Panc1 (cell line): ENCODE results near the gene DKK3. TPM values are rescaled to one million over a fixed set of nuclear protein-coding genes. Genes with fewer than 3 reads are reported as not detected.

Experiments used
- ATAC-seq: fragments of 200-7000 bp; cut with Tn5 transposase; 2 replicates; pipeline ENCODE4 v1.9.1; 2020; ENCODE audit warnings: mild to moderate bottlenecking, moderate library complexity
- BruUV-seq: library from RNA; stranded (reverse); fragments of 400-500 nt; replicated peaks from 2 replicates; lab custom pipeline; 2021; lab: Mats Ljungman, UMichigan
- CTCF ChIA-PET: fragments of 300-600 bp; sonication (Branson Sonifier 250); formaldehyde crosslinking; loops from one replicate; lab custom pipeline; 2022; ENCODE audit warnings: antibody characterized with exemption; lab: Charles Lee
- POLR2A ChIA-PET: fragments of 300-600 bp; sonication (Branson Sonifier 250); formaldehyde crosslinking; loops from one replicate; lab custom pipeline; 2022; ENCODE audit warnings: antibody characterized with exemption; lab: Charles Lee
- DNase-seq: peaks from one replicate; pipeline ENCODE4 v3.0.0-alpha.2; 2010; ENCODE audit warnings: low read depth, low spot score
- H3K27ac ChIP-seq: 2 replicates; pipeline ENCODE4 v1.5.1; 2011; ENCODE audit warnings: mild to moderate bottlenecking, low read length, inconsistent platforms
- H3K27me3 ChIP-seq: fragments of 200-500 bp; sonication (Bioruptor generic); 2 replicates; pipeline ENCODE4 v1.6.0; 2014; ENCODE audit warnings: low read length, inconsistent platforms; ENCODE audit not compliant: control insufficient read depth, insufficient read depth
- H3K36me3 ChIP-seq: fragments of 200-500 bp; sonication (Bioruptor generic); 2 replicates; pipeline ENCODE4 v1.5.1; 2014; ENCODE audit warnings: inconsistent platforms, mild to moderate bottlenecking, low read length, moderate library complexity; ENCODE audit not compliant: control insufficient read depth, insufficient read depth
- H3K4me1 ChIP-seq: 2 replicates; pipeline ENCODE4 v1.5.1; 2011; ENCODE audit warnings: inconsistent platforms, mild to moderate bottlenecking, low read length, moderate library complexity; ENCODE audit not compliant: control insufficient read depth, insufficient read depth
- H3K4me3 ChIP-seq, 2 experiments: 2 replicates each; pipeline ENCODE4 v1.5.1; 2011 to 2012; ENCODE audit warnings: low read depth in 2 of 2, low read length in 2 of 2, mild to moderate bottlenecking in 2 of 2, inconsistent platforms in 1 of 2, moderate library complexity in 1 of 2
- H3K9me3 ChIP-seq: fragments of 200-500 bp; sonication (Bioruptor generic); 2 replicates; pipeline ENCODE4 v1.5.1; 2014; ENCODE audit warnings: low read depth, mild to moderate bottlenecking, inconsistent platforms, low read length, moderate library complexity; ENCODE audit not compliant: control insufficient read depth, insufficient read depth
- POLR2AphosphoS5 ChIP-seq: IDR thresholded peaks from 2 replicates; pipeline ENCODE4 v1.6.1; 2012; ENCODE audit warnings: mild to moderate bottlenecking, low read depth, low read length, moderate library complexity
- SIN3A ChIP-seq: IDR thresholded peaks from 2 replicates; pipeline ENCODE4 v1.6.1; 2012; ENCODE audit warnings: low read depth, mild to moderate bottlenecking, low read length, moderate library complexity, borderline replicate concordance; ENCODE audit not compliant: insufficient read depth
- TCF7L2 ChIP-seq: IDR thresholded peaks from 2 replicates; pipeline ENCODE4 v1.6.1; 2011; ENCODE audit warnings: mild to moderate bottlenecking, low read depth, low read length, inconsistent platforms
- in situ Hi-C: cut with HindIII; loops from 2 replicates; pipeline ENCODE4 v1.10.0; 2016; ENCODE audit warnings: low sequenced_read_pairs, low pct_unique_long_range_greater_than_20kb
- intact Hi-C: fragments of 100-400 bp; cut with micrococcal nuclease; formaldehyde crosslinking; loops from one replicate; pipeline ENCODE4 v1.10.0; 2022; ENCODE audit not compliant: unreplicated experiment
- total RNA-seq: library from RNA; stranded (reverse); gene quantifications from one replicate; pipeline ENCODE4 v1.2.1, GENCODE V29; 2021; ENCODE audit not compliant: unreplicated experiment
- TF ChIP-seq, protein P1 (sequence below): fragments of 450-650 bp; IDR thresholded peaks from 2 replicates; pipeline ENCODE4 v1.5.1; 2017; ENCODE audit warnings: mild to moderate bottlenecking
- TF ChIP-seq, protein P2 (sequence below), 2 experiments: IDR thresholded peaks; 2 replicates each; pipeline ENCODE4 v1.6.1; 2011 to 2012; ENCODE audit warnings: low read depth in 2 of 2, control low read depth in 1 of 2, low read length in 1 of 2, mild to moderate bottlenecking in 1 of 2, moderate library complexity in 1 of 2; ENCODE audit not compliant: insufficient read depth in 1 of 2

The DKK3 gene
- total RNA-seq, 1 experiment from 2014 or later, result 116 TPM

DNA sequence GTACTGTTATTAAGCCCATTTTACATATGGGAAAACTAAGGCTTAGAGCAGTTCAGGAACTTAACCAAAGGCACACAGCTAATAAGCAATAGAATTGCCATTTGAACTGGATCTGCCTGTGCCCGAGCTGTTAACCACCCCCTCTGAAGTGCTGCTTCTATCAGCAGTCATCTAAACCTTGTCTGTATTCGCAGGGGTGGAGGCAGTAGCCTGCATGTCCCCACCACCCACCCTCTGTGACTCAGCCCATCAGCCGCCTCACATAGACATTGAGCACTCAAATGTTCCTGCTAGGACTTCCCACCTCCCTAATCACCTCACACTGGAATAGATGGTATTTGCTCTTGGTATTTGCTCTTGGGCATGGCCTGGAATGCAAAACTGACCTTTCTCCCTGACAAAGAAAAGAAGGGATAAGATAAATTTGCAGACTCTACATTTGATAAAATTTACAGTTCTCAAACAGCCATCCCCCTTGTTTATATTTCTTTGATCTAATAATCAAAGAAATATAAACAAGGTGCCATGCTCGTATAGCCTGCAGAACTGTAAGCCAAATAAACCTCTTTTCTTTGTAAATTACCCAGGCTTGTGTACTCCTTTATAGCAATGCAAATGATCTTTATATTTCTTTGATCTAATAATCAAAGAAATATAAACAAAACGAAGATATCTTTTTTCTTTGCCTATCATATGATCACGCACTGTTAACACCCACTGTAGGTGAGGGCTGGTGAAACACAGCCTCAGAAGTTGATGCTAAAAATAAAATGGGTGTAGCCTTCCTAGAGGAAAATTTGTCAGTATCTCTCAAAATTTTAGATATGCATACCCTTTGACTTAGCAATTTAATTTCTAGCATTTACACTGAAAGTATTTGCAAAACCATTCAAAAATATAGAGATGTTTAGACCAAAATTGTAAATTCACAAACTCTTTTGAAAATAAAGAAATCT is 15.9 kb downstream of the DKK3 start:
- DNase-seq (no peak), ATAC-seq (peak; percentile 49; the same call in 1 of the 2 replicates)
- Histone ChIP-seq H3K27ac (peak overlapping the region; percentile 36), H3K4me3 (no peak overlapping the region), H3K27me3 (no peaks in the 10 kb centered on the region), H3K36me3 (no peaks in the 10 kb centered on the region), H3K9me3 (no peaks in the 10 kb centered on the region), H3K4me1 (peaks cover 29% of the 10 kb centered on the region)
- intact Hi-C loops, result no loop called here
- in situ Hi-C loops, result no loop called here
- CTCF ChIA-PET, result interaction anchor here (1.4 kb wide), 1 partner anchor 26 kb away, joined by 3 read pairs; no protein-coding TSS in a partner anchor
- BruUV-seq, result no TSS peak
- TF ChIP-seq SIN3A (no peak), POLR2AphosphoS5 (no peak), TCF7L2 (peak; percentile 63; the same call in 1 of the 2 replicates)
- TF ChIP-seq, protein P1, sequence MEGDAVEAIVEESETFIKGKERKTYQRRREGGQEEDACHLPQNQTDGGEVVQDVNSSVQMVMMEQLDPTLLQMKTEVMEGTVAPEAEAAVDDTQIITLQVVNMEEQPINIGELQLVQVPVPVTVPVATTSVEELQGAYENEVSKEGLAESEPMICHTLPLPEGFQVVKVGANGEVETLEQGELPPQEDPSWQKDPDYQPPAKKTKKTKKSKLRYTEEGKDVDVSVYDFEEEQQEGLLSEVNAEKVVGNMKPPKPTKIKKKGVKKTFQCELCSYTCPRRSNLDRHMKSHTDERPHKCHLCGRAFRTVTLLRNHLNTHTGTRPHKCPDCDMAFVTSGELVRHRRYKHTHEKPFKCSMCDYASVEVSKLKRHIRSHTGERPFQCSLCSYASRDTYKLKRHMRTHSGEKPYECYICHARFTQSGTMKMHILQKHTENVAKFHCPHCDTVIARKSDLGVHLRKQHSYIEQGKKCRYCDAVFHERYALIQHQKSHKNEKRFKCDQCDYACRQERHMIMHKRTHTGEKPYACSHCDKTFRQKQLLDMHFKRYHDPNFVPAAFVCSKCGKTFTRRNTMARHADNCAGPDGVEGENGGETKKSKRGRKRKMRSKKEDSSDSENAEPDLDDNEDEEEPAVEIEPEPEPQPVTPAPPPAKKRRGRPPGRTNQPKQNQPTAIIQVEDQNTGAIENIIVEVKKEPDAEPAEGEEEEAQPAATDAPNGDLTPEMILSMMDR, result no peak
- TF ChIP-seq, protein P2, sequence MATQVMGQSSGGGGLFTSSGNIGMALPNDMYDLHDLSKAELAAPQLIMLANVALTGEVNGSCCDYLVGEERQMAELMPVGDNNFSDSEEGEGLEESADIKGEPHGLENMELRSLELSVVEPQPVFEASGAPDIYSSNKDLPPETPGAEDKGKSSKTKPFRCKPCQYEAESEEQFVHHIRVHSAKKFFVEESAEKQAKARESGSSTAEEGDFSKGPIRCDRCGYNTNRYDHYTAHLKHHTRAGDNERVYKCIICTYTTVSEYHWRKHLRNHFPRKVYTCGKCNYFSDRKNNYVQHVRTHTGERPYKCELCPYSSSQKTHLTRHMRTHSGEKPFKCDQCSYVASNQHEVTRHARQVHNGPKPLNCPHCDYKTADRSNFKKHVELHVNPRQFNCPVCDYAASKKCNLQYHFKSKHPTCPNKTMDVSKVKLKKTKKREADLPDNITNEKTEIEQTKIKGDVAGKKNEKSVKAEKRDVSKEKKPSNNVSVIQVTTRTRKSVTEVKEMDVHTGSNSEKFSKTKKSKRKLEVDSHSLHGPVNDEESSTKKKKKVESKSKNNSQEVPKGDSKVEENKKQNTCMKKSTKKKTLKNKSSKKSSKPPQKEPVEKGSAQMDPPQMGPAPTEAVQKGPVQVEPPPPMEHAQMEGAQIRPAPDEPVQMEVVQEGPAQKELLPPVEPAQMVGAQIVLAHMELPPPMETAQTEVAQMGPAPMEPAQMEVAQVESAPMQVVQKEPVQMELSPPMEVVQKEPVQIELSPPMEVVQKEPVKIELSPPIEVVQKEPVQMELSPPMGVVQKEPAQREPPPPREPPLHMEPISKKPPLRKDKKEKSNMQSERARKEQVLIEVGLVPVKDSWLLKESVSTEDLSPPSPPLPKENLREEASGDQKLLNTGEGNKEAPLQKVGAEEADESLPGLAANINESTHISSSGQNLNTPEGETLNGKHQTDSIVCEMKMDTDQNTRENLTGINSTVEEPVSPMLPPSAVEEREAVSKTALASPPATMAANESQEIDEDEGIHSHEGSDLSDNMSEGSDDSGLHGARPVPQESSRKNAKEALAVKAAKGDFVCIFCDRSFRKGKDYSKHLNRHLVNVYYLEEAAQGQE (IDR thresholded peaks at IDR 0.05; ENCODE audit: insufficient read depth in 1 of 2, low read depth in 2 of 2, low read length in 1 of 2), result no peak
- POLR2A ChIA-PET, result no interaction called here

DNA sequence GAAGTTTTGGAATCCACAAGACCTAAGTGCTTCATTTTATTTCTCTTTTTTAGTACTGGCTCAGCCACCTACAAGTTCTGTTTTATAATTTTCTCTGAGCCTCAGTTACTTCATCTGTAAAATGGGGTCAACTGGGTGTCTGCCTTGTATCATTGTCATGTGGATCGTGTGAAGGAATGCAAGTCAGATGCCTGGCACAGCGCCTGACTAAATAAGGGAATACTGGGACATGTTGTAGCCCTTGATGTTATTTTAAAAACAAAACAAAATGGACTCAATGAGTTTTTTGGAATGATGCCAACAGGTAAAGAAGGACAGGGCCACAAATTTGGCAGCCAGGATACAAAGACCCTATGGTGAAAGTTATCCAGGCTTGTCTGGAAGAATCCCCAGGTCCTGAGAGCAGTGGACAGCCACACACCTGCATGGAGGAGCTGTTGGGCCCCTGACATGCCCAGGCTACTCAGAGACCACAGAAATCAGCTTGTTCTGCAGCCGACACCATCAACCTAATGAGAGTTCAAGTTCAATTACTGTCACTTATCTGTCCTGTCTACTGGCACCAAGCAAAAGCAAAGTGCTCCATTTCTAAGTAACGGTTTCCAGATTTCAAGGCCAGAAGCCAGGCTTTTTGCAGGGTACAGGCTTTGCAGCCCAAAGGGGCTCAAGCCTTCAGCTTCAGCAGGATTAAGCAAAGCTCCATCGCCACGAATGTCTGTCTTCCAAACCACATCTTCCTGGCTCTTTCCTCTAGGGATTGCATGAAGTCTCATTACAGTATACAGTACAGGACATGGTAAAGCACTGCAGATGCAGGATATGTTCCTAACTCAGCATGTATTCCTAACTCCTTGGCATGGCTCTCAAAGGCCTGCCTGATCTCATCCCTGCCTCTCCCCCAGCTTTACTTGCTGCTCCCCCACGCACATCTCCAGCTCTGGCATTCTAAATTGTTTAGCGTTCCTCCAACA is 18.4 kb downstream of the DKK3 start:
- DNase-seq (no peak), ATAC-seq (no peak)
- in situ Hi-C loops, result no loop called here
- ChIA-PET POLR2A (no interaction called here), CTCF (no interaction called here)
- Histone ChIP-seq H3K4me3 (no peak overlapping the region), H3K36me3 (no peaks in the 10 kb centered on the region), H3K27ac (0 out of 2 replicates have a peak overlapping the region, but pooled peaks have one; percentile 9), H3K4me1 (peaks cover 29% of the 10 kb centered on the region), H3K27me3 (no peaks in the 10 kb centered on the region), H3K9me3 (no peaks in the 10 kb centered on the region)
- TF ChIP-seq, protein P1, result no peak
- TF ChIP-seq POLR2AphosphoS5, result no peak
- TF ChIP-seq SIN3A, result no peak
- TF ChIP-seq, protein P2 (IDR thresholded peaks at IDR 0.05; ENCODE audit: insufficient read depth in 1 of 2, low read depth in 2 of 2, low read length in 1 of 2), result no peak
- TF ChIP-seq TCF7L2, result no peak
- no TSS peak for BruUV-seq
- intact Hi-C loops, result no loop called here
